ENCODE measurements around the gene CACNA2D1.

Gene CACNA2D1

GRCh38 chr7:82443547-82444219, at the start of gene CACNA2D1:
TSS of gene CACNA2D1 (minus strand) at chr7:82443777.
- FAIRE-seq, result no peak

- peak; percentile 97 for FAIRE-seq
Observed at GRCh38 chr7:82481499-82482097, 38.0 kb upstream of the CACNA2D1 start.

GRCh38 chr7:82477733-82478515, 34.3 kb upstream of the CACNA2D1 start:
- no peak for FAIRE-seq

- no peak for FAIRE-seq
Observed at GRCh38 chr7:82472966-82473365, 29.4 kb upstream of the CACNA2D1 start.

- FAIRE-seq, result no peak
Observed at GRCh38 chr7:82471351-82472020, 27.9 kb upstream of the CACNA2D1 start.

- FAIRE-seq, result no peak
Observed at GRCh38 chr7:82469207-82469606, 25.6 kb upstream of the CACNA2D1 start.

- FAIRE-seq, result no peak
Observed at GRCh38 chr7:82468435-82468834, 24.9 kb upstream of the CACNA2D1 start.

GRCh38 chr7:82467020-82467419, 23.4 kb upstream of the CACNA2D1 start:
- no peak for FAIRE-seq

- no peak for FAIRE-seq
Observed at GRCh38 chr7:82464372-82464771, 20.8 kb upstream of the CACNA2D1 start.

- FAIRE-seq, result no peak
Observed at GRCh38 chr7:82455295-82455694, 11.7 kb upstream of the CACNA2D1 start.

- FAIRE-seq, result no peak
Observed at GRCh38 chr7:82450759-82451158, 7.2 kb upstream of the CACNA2D1 start.

GRCh38 chr7:82449910-82450309, 6.3 kb upstream of the CACNA2D1 start:
- FAIRE-seq, result no peak

GRCh38 chr7:82446897-82447296, 3.3 kb upstream of the CACNA2D1 start:
- no peak for FAIRE-seq

- no peak for FAIRE-seq
Observed at GRCh38 chr7:82445271-82445670, 1.7 kb upstream of the CACNA2D1 start.

- no peak for FAIRE-seq
Observed at GRCh38 chr7:82444220-82444909, 788 bp upstream of the CACNA2D1 start.

- FAIRE-seq, result no peak
Observed at GRCh38 chr7:82443036-82443546, 486 bp downstream of the CACNA2D1 start.

GRCh38 chr7:82442492-82443035, 1.0 kb downstream of the CACNA2D1 start:
- no peak for FAIRE-seq

GRCh38 chr7:82441669-82442478, 1.7 kb downstream of the CACNA2D1 start:
- peak; percentile 15 for FAIRE-seq

GRCh38 chr7:82438521-82438920, 5.1 kb downstream of the CACNA2D1 start:
- no peak for FAIRE-seq

- FAIRE-seq, result no peak
Observed at GRCh38 chr7:82435769-82436168, 7.8 kb downstream of the CACNA2D1 start.

GRCh38 chr7:82434275-82435022, 9.1 kb downstream of the CACNA2D1 start:
- FAIRE-seq, result peak; percentile 11
